Caco-2 (cell line): ENCODE results near the gene WNT2B. TPM values are rescaled to one million over a fixed set of nuclear protein-coding genes. Genes with fewer than 3 reads are reported as not detected.

Source experiments
- BruUV-seq: library from RNA; stranded (reverse); fragments of 400-500 nt; replicated peaks from 2 replicates; lab custom pipeline; 2021; lab: Mats Ljungman, UMichigan
- CTCF ChIA-PET: fragments of 300-600 bp; sonication (Branson Sonifier 250); formaldehyde crosslinking; loops from one replicate; lab custom pipeline; 2022; ENCODE audit warnings: antibody characterized with exemption; lab: Charles Lee
- POLR2A ChIA-PET: fragments of 300-600 bp; sonication (Branson Sonifier 250); formaldehyde crosslinking; loops from one replicate; lab custom pipeline; 2022; ENCODE audit warnings: antibody characterized with exemption; lab: Charles Lee
- DNase-seq, 2 experiments: peaks; one replicate each; pipeline versions ENCODE4 v3.0.0 to v3.0.0-alpha.2; 2020 to 2022
- H3K27me3 ChIP-seq: replicated peaks from 2 replicates; pipeline ENCODE4 v1.6.0; 2011; ENCODE audit warnings: low read length; ENCODE audit not compliant: control insufficient read depth, insufficient read depth
- H3K36me3 ChIP-seq: 2 replicates; pipeline ENCODE4 v1.5.1; 2011; ENCODE audit warnings: low read length; ENCODE audit not compliant: control insufficient read depth, insufficient read depth
- H3K4me1 ChIP-seq: fragments of 250-450 bp; sonication (Bioruptor Pico); 2 replicates; pipeline ENCODE4 v1.5.1; 2020; ENCODE audit warnings: mild to moderate bottlenecking
- H3K4me3 ChIP-seq: 2 replicates; pipeline ENCODE4 v1.5.1; 2011; ENCODE audit warnings: low read depth, mild to moderate bottlenecking, control low read depth, low read length
- H3K9me3 ChIP-seq: fragments of 250-450 bp; sonication (Bioruptor Pico); 2 replicates; pipeline ENCODE4 v1.5.1; 2020; ENCODE audit warnings: mild to moderate bottlenecking, moderate library complexity
- H3K27ac Mint-ChIP-seq: one replicate; pipeline ENCODE4 v1.8.0; 2022; ENCODE audit warnings: mixed read lengths; ENCODE audit not compliant: unreplicated experiment
- H3K27me3 Mint-ChIP-seq: one replicate; pipeline ENCODE4 v1.8.0; 2022; ENCODE audit warnings: mixed read lengths; ENCODE audit not compliant: insufficient read depth, unreplicated experiment
- H3K36me3 Mint-ChIP-seq: one replicate; pipeline ENCODE4 v1.8.0; 2022; ENCODE audit warnings: mild to moderate bottlenecking, mixed read lengths; ENCODE audit not compliant: insufficient read depth, unreplicated experiment
- H3K4me1 Mint-ChIP-seq: one replicate; pipeline ENCODE4 v1.8.0; 2022; ENCODE audit warnings: low read depth, mixed read lengths; ENCODE audit not compliant: unreplicated experiment
- H3K4me3 Mint-ChIP-seq: one replicate; pipeline ENCODE4 v1.8.0; 2022; ENCODE audit warnings: mild to moderate bottlenecking, moderate library complexity, mixed read lengths; ENCODE audit not compliant: unreplicated experiment
- H3K9me3 Mint-ChIP-seq: one replicate; pipeline ENCODE4 v1.8.0; 2022; ENCODE audit warnings: mixed read lengths; ENCODE audit not compliant: unreplicated experiment
- CTCF ChIP-seq, 2 experiments: fragments of 200-600 bp in 1 of 2; IDR thresholded peaks; 1 replicate in 1 of 2; 2 replicates in 1 of 2; pipeline versions ENCODE4 v1.5.1 to v1.8.0; 2011 to 2022; ENCODE audit warnings: antibody characterized with exemption in 1 of 2, control low read depth in 1 of 2, inconsistent platforms in 1 of 2, low read depth in 1 of 2, low read length in 1 of 2, mild to moderate bottlenecking in 1 of 2, moderate library complexity in 1 of 2; ENCODE audit not compliant: insufficient read depth in 1 of 2, severe bottlenecking in 1 of 2, unreplicated experiment in 1 of 2
- intact Hi-C: fragments of 100-400 bp; cut with micrococcal nuclease; formaldehyde crosslinking; loops from one replicate; pipeline ENCODE4 v1.10.0; 2022; ENCODE audit not compliant: unreplicated experiment
- total RNA-seq: library from RNA; stranded (reverse); gene quantifications from 2 replicates; pipeline ENCODE4 v1.2.3, GENCODE V29; 2022

WNT2B gene
- total RNA-seq, 1 experiment from 2014 or later, result 0.70 TPM

- ChIA-PET POLR2A (no interaction called here), CTCF (no interaction called here)
- DNase-seq, result no peak
- intact Hi-C loops, result no loop called here
- H3K4me3 Mint-ChIP-seq, result no peak overlapping the region
- H3K4me3 ChIP-seq, result no peak overlapping the region
- H3K9me3 Mint-ChIP-seq, result no peaks in the 10 kb centered on the region
- BruUV-seq, result no TSS peak
- H3K27me3 ChIP-seq, result no peaks in the 10 kb centered on the region
- no peaks in the 10 kb centered on the region for H3K9me3 ChIP-seq
- H3K36me3 ChIP-seq, result no peaks in the 10 kb centered on the region
- no peaks in the 10 kb centered on the region for H3K4me1 ChIP-seq
- TF ChIP-seq CTCF (IDR thresholded peaks at IDR 0.05; ENCODE audit: insufficient read depth in 1 of 2, low read depth in 1 of 2, low read length in 1 of 2, severe bottlenecking in 1 of 2, unreplicated experiment in 1 of 2), result no peak
- no peak overlapping the region for H3K27ac Mint-ChIP-seq
- H3K36me3 Mint-ChIP-seq, result no peaks in the 10 kb centered on the region
- H3K4me1 Mint-ChIP-seq, result no peaks in the 10 kb centered on the region
- no peaks in the 10 kb centered on the region for H3K27me3 Mint-ChIP-seq
Measured at GRCh38 chr1:112518186-112518585, 9.4 kb downstream of the WNT2B start.

DNA sequence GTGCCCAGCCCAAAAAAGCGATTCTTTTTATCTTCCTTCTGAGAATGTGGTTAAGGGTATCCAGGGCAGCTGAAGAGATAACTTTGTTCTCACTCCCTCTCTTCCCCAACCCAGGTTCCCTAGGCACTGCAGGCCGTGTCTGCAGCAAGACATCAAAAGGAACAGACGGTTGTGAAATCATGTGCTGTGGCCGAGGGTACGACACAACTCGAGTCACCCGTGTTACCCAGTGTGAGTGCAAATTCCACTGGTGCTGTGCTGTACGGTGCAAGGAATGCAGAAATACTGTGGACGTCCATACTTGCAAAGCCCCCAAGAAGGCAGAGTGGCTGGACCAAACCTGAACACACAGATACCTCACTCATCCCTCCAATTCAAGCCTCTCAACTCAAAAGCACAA is 11.4 kb downstream of the WNT2B start:
- CTCF ChIA-PET, result no interaction called here
- intact Hi-C loops, result no loop called here
- H3K4me1 ChIP-seq, result no peaks in the 10 kb centered on the region
- no peaks in the 10 kb centered on the region for H3K4me1 Mint-ChIP-seq
- no peak for TF ChIP-seq CTCF (IDR thresholded peaks at IDR 0.05; ENCODE audit: insufficient read depth in 1 of 2, low read depth in 1 of 2, low read length in 1 of 2, severe bottlenecking in 1 of 2, unreplicated experiment in 1 of 2)
- no peaks in the 10 kb centered on the region for H3K27me3 Mint-ChIP-seq
- no peak overlapping the region for H3K4me3 Mint-ChIP-seq
- no peak overlapping the region for H3K4me3 ChIP-seq
- no peak for DNase-seq
- H3K9me3 ChIP-seq, result no peaks in the 10 kb centered on the region
- no peaks in the 10 kb centered on the region for H3K36me3 ChIP-seq
- POLR2A ChIA-PET, result no interaction called here
- H3K9me3 Mint-ChIP-seq, result no peaks in the 10 kb centered on the region
- H3K27ac Mint-ChIP-seq, result no peak overlapping the region
- no peaks in the 10 kb centered on the region for H3K27me3 ChIP-seq
- no TSS peak for BruUV-seq
- no peaks in the 10 kb centered on the region for H3K36me3 Mint-ChIP-seq

DNA sequence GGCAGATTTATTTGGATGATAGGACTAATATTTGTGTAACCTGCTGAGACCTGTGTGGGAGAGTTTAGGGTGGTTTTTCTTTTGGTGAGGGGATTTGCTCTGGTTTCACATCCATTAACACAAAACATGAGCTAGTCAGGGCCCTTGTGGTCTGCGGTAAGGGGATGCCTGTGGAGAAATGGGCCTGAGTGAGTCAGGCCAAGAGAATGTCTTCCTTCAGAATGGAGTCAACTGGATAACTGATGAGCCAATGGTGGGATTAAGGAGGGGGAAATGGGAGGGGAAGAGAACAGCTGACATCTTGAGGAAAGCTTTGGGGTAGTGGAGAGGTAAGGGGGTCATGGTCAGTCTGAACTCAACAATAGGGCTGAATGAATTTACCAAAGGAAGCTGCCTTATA is 13.9 kb downstream of the WNT2B start:
- DNase-seq, result no peak

More for the DNA sequence above, 13.9 kb downstream of the WNT2B start:
- intact Hi-C loops, result no loop called here
- Histone ChIP-seq H3K4me3 (no peak overlapping the region), H3K4me1 (no peaks in the 10 kb centered on the region), H3K27me3 (no peaks in the 10 kb centered on the region), H3K36me3 (no peaks in the 10 kb centered on the region), H3K9me3 (no peaks in the 10 kb centered on the region)
- ChIA-PET POLR2A (no interaction called here), CTCF (no interaction called here)
- Mint-ChIP-seq H3K36me3 (no peaks in the 10 kb centered on the region), H3K27me3 (no peaks in the 10 kb centered on the region), H3K4me1 (no peaks in the 10 kb centered on the region), H3K9me3 (no peaks in the 10 kb centered on the region), H3K4me3 (no peak overlapping the region), H3K27ac (no peak overlapping the region)
- BruUV-seq, result no TSS peak
- no peak for TF ChIP-seq CTCF (IDR thresholded peaks at IDR 0.05; ENCODE audit: insufficient read depth in 1 of 2, low read depth in 1 of 2, low read length in 1 of 2, severe bottlenecking in 1 of 2, unreplicated experiment in 1 of 2)
